SK-N-SH (cell line): ENCODE results near the gene CCDC141. TPM values are rescaled to one million over a fixed set of nuclear protein-coding genes. Genes with fewer than 3 reads are reported as not detected.
"Not testable (repeated sequence)": the region's sequence is repeated elsewhere in the genome, so short reads cannot be mapped to it uniquely, and the experiment has no call there.

Source experiments
- CTCF ChIA-PET: fragments of 300-600, 350-600 bp; formaldehyde crosslinking; extraction: SDS; loops from one replicate; lab custom pipeline; 2021; lab: Yijun Ruan, JAX
- POLR2A ChIA-PET: fragments of 350-600 bp; sonication (Branson Sonifier 250); formaldehyde crosslinking; extraction: SDS; loops from one replicate; lab custom pipeline; 2020; ENCODE audit warnings: antibody characterized with exemption, inconsistent platforms; lab: Yijun Ruan, JAX
- DNase-seq: peaks from one replicate; pipeline ENCODE4 v3.0.0; 2012
- H2AFZ ChIP-seq: fragments of 200-600 bp; sonication (generic); 2 replicates; pipeline ENCODE4 v1.8.1; 2016; ENCODE audit warnings: antibody characterized with exemption, mild to moderate bottlenecking, low read depth
- H3F3A ChIP-seq: fragments of 200-600 bp; sonication (generic); replicated peaks from 2 replicates; pipeline ENCODE3; 2016; ENCODE audit warnings: antibody characterized with exemption, mild to moderate bottlenecking; ENCODE audit not compliant: insufficient read depth
- H3K27ac ChIP-seq, 2 experiments: fragments of 200-500 bp in 1 of 2; fragments of 200-600 bp in 1 of 2; sonication (Bioruptor generic) in 1 of 2; sonication (generic), shearing (Covaris generic) in 1 of 2; 2 replicates each; pipeline versions ENCODE4 v1.5.1 to v1.6.1; 2014 to 2016; ENCODE audit warnings: low read depth in 2 of 2, inconsistent platforms in 1 of 2, low read length in 1 of 2, mild to moderate bottlenecking in 1 of 2, mixed read lengths in 1 of 2
- H3K27me3 ChIP-seq: fragments of 200-600 bp; sonication (generic), shearing (Covaris generic); 2 replicates; pipeline ENCODE4 v1.6.1; 2016; ENCODE audit warnings: mixed run types; ENCODE audit not compliant: insufficient read depth
- H3K36me3 ChIP-seq, 2 experiments: fragments of 200-500 bp in 1 of 2; fragments of 200-600 bp in 1 of 2; sonication (Bioruptor generic) in 1 of 2; sonication (generic) in 1 of 2; replicated peaks in 1 of 2; 2 replicates each; pipeline versions ENCODE3 to v1.5.1; 2014 to 2016; ENCODE audit warnings: low read length in 1 of 2, mild to moderate bottlenecking in 1 of 2; ENCODE audit not compliant: insufficient read depth in 2 of 2, control insufficient read depth in 1 of 2
- H3K4me1 ChIP-seq, 2 experiments: fragments of 200-500 bp in 1 of 2; fragments of 200-600 bp in 1 of 2; sonication (Bioruptor generic) in 1 of 2; sonication (generic), shearing (Covaris generic) in 1 of 2; 2 replicates each; pipeline versions ENCODE4 v1.5.1 to v1.6.1; 2014 to 2016; ENCODE audit warnings: low read depth in 1 of 2, low read length in 1 of 2, mixed run types in 1 of 2; ENCODE audit not compliant: insufficient read depth in 2 of 2, control insufficient read depth in 1 of 2
- H3K4me2 ChIP-seq: fragments of 200-600 bp; sonication (generic), shearing (Covaris generic); 2 replicates; pipeline ENCODE4 v1.6.1; 2017; ENCODE audit warnings: mixed run types
- H3K4me3 ChIP-seq, 2 experiments: fragments of 200-500 bp in 1 of 2; fragments of 200-600 bp in 1 of 2; sonication (Bioruptor generic) in 1 of 2; sonication (generic), shearing (Covaris generic) in 1 of 2; 2 replicates each; pipeline versions ENCODE4 v1.5.1 to v1.8.1; 2014 to 2016; ENCODE audit warnings: low read depth in 2 of 2, inconsistent platforms in 1 of 2, low read length in 1 of 2, mild to moderate bottlenecking in 1 of 2, mixed read lengths in 1 of 2, moderate library complexity in 1 of 2
- H3K79me2 ChIP-seq: fragments of 200-600 bp; sonication (generic); 2 replicates; pipeline ENCODE4 v1.8.1; 2017; ENCODE audit warnings: mild to moderate bottlenecking; ENCODE audit not compliant: insufficient read depth
- H3K9ac ChIP-seq: fragments of 200-600 bp; sonication (generic); 2 replicates; pipeline ENCODE4 v1.6.1; 2017; ENCODE audit warnings: mixed run types
- H3K9me2 ChIP-seq: fragments of 200-600 bp; sonication (generic); 2 replicates; pipeline ENCODE4 v1.6.1; 2017; ENCODE audit warnings: mixed run types
- H3K9me3 ChIP-seq: fragments of 200-600 bp; sonication (generic); 2 replicates; pipeline ENCODE4 v1.6.1; 2017; ENCODE audit warnings: mixed run types, mild to moderate bottlenecking, moderate library complexity
- H4K20me1 ChIP-seq: fragments of 200-600 bp; sonication (generic); 2 replicates; pipeline ENCODE4 v1.6.1; 2017; ENCODE audit warnings: mild to moderate bottlenecking, mixed run types; ENCODE audit not compliant: insufficient read depth
- ELF1 ChIP-seq: IDR thresholded peaks from 2 replicates; pipeline ENCODE4 v1.4.0; 2012
- EP300 ChIP-seq, 2 experiments: IDR thresholded peaks; 2 replicates each; pipeline versions ENCODE4 v1.4.0 to v1.6.1; 2012; ENCODE audit warnings: borderline replicate concordance in 1 of 2, low read depth in 1 of 2, low read length in 1 of 2
- FOSL2 ChIP-seq: IDR thresholded peaks from 2 replicates; pipeline ENCODE4 v1.4.0; 2012; ENCODE audit warnings: low read depth, mild to moderate bottlenecking, moderate library complexity, borderline replicate concordance
- GABPA ChIP-seq: IDR thresholded peaks from 2 replicates; pipeline ENCODE4 v1.4.0; 2012; ENCODE audit warnings: low read depth, mild to moderate bottlenecking
- JUND ChIP-seq: IDR thresholded peaks from 2 replicates; pipeline ENCODE4 v1.4.0; 2012
- MXI1 ChIP-seq: IDR thresholded peaks from 2 replicates; pipeline ENCODE4 v1.6.1; 2012; ENCODE audit warnings: mild to moderate bottlenecking, low read depth, low read length, improper control_type of control experiment
- RAD21 ChIP-seq: IDR thresholded peaks from 2 replicates; pipeline ENCODE4 v1.6.1; 2012; ENCODE audit warnings: mild to moderate bottlenecking, low read length
- RCOR1 ChIP-seq: fragments of 150-350 bp; IDR thresholded peaks from 2 replicates; pipeline ENCODE4 v1.6.1; 2017; ENCODE audit warnings: antibody characterized with exemption, low read length
- WGBS: methylation state at CpG from one replicate; pipeline ENCODE4 v1.1.6; 2017; ENCODE audit warnings: low lambda C conversion rate; 5-methylcytosine and 5-hydroxymethylcytosine counted together
- polyA plus RNA-seq, 3 experiments: library from polyadenylated mRNA; depleted of rRNA; stranded (reverse); fragments of >200 nt; gene quantifications; 2 replicates each; pipeline ENCODE4 v1.2.3, GENCODE V29; 2012
- TF ChIP-seq, protein P1 (sequence below): IDR thresholded peaks from 2 replicates; pipeline ENCODE4 v1.4.0; 2012; ENCODE audit warnings: low read depth
- TF ChIP-seq, protein P2 (sequence below): IDR thresholded peaks from 2 replicates; pipeline ENCODE4 v1.4.0; 2012; ENCODE audit warnings: low read depth, borderline replicate concordance
- TF ChIP-seq, protein P3 (sequence below): fragments of 200-600 bp; sonication (generic); IDR thresholded peaks from 2 replicates; pipeline ENCODE4 v1.6.1; 2017; ENCODE audit warnings: antibody characterized with exemption, mild to moderate bottlenecking, moderate library complexity

The CCDC141 gene
- polyA plus RNA-seq, 1 of the 3 experiments (the other 2 are of a cell fraction): 0.02 TPM

DNA sequence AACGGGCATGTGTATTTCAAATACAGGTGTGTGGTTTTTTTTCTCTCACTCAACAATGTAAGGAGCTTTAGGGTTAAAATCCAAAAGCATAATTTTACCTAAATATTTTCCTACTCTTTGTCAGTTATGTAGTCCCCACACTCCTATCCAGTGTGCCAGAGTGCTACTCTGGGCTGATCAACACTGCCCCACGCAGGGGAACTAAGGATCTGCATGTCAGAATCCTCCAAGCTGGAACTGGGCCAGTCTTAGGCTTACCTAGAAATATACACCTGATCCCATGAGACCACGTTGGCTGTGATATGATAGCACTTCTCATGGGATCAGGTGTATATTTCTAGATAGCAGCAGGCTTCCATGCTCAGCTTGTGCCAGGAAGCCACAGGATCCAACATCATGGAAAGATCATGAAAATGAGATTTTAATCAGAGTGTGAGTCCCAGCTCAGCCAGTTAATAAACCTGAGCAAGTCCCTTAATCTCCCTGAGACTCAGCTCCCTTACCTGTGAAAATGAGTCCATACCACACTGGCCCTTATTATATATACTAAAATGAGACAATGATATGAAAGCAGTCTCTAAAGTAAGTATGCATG, 29.7 kb downstream of the CCDC141 start (continued):
- no peak for TF ChIP-seq MXI1

DNA sequence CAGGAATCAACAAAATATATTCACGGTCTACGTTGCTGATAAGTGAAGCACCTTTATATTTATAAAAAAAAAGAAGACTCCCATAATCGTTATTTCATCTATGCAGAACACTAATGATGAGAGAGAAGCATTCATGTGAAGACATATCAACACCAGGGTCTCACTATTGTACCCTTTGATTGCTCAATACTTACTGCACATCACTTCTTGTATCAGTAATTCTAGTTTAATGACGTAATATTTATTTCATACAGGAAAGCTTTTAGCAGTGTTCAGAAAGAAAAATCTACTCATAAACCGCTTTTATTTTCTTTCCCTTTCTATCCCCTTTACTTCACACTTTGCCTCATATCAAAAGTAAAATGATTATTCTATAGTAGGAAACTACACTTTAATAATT, 30.7 kb downstream of the CCDC141 start:
- Histone ChIP-seq H3K27me3 (no peaks in the 10 kb centered on the region), H4K20me1 (no peaks in the 10 kb centered on the region), H3K27ac (no peak overlapping the region), H3F3A (no peaks in the 10 kb centered on the region), H3K4me3 (no peak overlapping the region), H2AFZ (no peak overlapping the region), H3K79me2 (no peaks in the 10 kb centered on the region), H3K4me1 (no peaks in the 10 kb centered on the region), H3K4me2 (no peak overlapping the region), H3K9me3 (no peaks in the 10 kb centered on the region), H3K9ac (no peak overlapping the region)
- CTCF ChIA-PET: interaction anchor here (1.0 to 2.0 kb wide), 9 partner anchors 23 to 224 kb away, joined by 3 to 9 read pairs (median 4); no protein-coding TSS in a partner anchor
- WGBS: 53% methylated on average over 5 of the region's 5 CpGs
- TF ChIP-seq ELF1 (no peak), MXI1 (no peak), FOSL2 (no peak), RCOR1 (no peak), RAD21 (no peak)
- TF ChIP-seq, protein P1, sequence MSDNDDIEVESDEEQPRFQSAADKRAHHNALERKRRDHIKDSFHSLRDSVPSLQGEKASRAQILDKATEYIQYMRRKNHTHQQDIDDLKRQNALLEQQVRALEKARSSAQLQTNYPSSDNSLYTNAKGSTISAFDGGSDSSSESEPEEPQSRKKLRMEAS: no peak
- TF ChIP-seq, protein P2, sequence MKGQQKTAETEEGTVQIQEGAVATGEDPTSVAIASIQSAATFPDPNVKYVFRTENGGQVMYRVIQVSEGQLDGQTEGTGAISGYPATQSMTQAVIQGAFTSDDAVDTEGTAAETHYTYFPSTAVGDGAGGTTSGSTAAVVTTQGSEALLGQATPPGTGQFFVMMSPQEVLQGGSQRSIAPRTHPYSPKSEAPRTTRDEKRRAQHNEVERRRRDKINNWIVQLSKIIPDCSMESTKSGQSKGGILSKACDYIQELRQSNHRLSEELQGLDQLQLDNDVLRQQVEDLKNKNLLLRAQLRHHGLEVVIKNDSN: no peak
- TF ChIP-seq, all 33 proteins: peak for 0
- H3K36me3 ChIP-seq: no peaks in the 10 kb centered on the region
- no peaks in the 10 kb centered on the region for H3K9me2 ChIP-seq
- no peak for DNase-seq
- POLR2A ChIA-PET: no interaction called here

DNA sequence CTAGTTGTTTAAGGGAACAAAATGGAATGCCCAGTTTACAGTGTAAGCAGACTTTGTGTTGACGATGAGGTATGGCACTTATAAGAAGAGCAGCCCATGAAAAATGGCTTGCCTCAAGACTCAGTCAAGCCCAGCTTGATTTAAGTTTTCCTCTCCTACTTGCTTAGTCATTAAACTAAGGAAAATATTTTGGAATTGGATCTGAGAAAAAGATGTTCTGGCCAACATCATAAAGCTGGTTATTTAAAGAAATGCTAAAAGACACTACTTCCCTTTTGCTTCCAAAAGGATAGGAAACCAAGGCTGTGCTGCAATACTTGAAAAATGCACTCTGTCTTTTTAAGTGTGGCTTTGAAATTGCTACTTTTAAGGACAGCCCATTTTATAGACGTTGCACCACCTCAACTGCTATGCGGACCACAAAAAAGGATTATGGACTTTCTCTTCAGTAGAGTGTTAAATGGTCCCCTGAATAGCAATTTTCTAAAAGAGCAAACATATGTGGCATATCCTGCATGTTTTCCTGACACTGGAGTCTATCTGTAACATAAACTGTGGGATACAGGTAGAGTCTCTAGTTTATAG, 32.1 kb downstream of the CCDC141 start:
- Histone ChIP-seq H3K4me2 (no peak overlapping the region), H3K9me3 (no peaks in the 10 kb centered on the region), H3K4me3 (no peak overlapping the region), H3K79me2 (no peaks in the 10 kb centered on the region), H3K27ac (no peak overlapping the region), H3K9ac (no peak overlapping the region), H3K9me2 (no peaks in the 10 kb centered on the region), H4K20me1 (no peaks in the 10 kb centered on the region), H3K4me1 (no peaks in the 10 kb centered on the region), H3K27me3 (no peaks in the 10 kb centered on the region), H2AFZ (no peak overlapping the region), H3F3A (no peaks in the 10 kb centered on the region), H3K36me3 (no peaks in the 10 kb centered on the region)
- ChIA-PET POLR2A (no interaction called here), CTCF (no interaction called here)
- 60% methylated on average over 3 of the region's 3 CpGs for WGBS
- no peak for DNase-seq
- TF ChIP-seq, protein P1: no peak
- TF ChIP-seq EP300 (IDR thresholded peaks at IDR 0.05; ENCODE audit: borderline replicate concordance in 1 of 2, low read depth in 1 of 2, low read length in 1 of 2) (no peak), GABPA (no peak), JUND (no peak)
- TF ChIP-seq, protein P3, sequence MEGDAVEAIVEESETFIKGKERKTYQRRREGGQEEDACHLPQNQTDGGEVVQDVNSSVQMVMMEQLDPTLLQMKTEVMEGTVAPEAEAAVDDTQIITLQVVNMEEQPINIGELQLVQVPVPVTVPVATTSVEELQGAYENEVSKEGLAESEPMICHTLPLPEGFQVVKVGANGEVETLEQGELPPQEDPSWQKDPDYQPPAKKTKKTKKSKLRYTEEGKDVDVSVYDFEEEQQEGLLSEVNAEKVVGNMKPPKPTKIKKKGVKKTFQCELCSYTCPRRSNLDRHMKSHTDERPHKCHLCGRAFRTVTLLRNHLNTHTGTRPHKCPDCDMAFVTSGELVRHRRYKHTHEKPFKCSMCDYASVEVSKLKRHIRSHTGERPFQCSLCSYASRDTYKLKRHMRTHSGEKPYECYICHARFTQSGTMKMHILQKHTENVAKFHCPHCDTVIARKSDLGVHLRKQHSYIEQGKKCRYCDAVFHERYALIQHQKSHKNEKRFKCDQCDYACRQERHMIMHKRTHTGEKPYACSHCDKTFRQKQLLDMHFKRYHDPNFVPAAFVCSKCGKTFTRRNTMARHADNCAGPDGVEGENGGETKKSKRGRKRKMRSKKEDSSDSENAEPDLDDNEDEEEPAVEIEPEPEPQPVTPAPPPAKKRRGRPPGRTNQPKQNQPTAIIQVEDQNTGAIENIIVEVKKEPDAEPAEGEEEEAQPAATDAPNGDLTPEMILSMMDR: no peak
- TF ChIP-seq, protein P2: no peak

DNA sequence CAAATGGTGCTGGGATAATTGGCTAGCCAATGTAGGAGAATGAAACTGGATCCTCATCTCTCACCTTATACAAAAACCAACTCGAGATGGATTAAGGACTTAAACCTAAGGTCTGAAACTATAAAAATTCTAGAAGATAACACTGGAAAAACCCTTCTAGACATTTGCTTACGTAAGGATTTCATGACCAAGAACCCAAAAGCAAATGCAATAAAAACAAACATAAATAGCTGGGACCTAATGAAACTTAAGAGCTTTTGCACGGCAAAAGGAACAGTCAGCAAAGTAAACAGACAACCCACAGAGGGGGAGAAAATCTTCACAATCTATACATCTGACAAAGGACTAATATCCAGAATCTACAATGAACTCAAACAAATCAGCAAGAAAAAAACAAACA, 35.7 kb downstream of the CCDC141 start:
- H3K4me3 ChIP-seq, CTCF ChIA-PET, H3K9me3 ChIP-seq, H3F3A ChIP-seq, H4K20me1 ChIP-seq, H3K36me3 ChIP-seq, H3K9me2 ChIP-seq, DNase-seq, H3K79me2 ChIP-seq, H3K4me2 ChIP-seq, H2AFZ ChIP-seq, H3K9ac ChIP-seq, H3K4me1 ChIP-seq, H3K27ac ChIP-seq, H3K27me3 ChIP-seq, POLR2A ChIA-PET: not testable (repeated sequence)
- 33% methylated on average over 3 of the region's 3 CpGs for WGBS
